HepG2 (cell line): ENCODE results near the gene TMEM134. TPM values are rescaled to one million over a fixed set of nuclear protein-coding genes. Genes with fewer than 3 reads are reported as not detected.

Experiments used
- BRCA1 ChIP-seq: sonication (generic); formaldehyde crosslinking; IDR thresholded peaks from 2 replicates; pipeline ENCODE4 v1.4.0; 2020; ENCODE audit warnings: missing genetic modification reagents
- DR1 ChIP-seq: sonication (generic); formaldehyde crosslinking; IDR thresholded peaks from 2 replicates; pipeline ENCODE4 v1.8.0; 2021; ENCODE audit warnings: mild to moderate bottlenecking, missing genetic modification reagents, inconsistent platforms
- ETV5 ChIP-seq: IDR thresholded peaks from 2 replicates; pipeline ENCODE4 v1.6.1; 2018; ENCODE audit warnings: missing biosample characterization, missing genetic modification reagents, inconsistent platforms, borderline replicate concordance
- FOXM1 ChIP-seq: sonication (generic); formaldehyde crosslinking; IDR thresholded peaks from 2 replicates; pipeline ENCODE4 v1.5.0; 2020; ENCODE audit warnings: missing genetic modification reagents
- GFI1 ChIP-seq: sonication (generic); formaldehyde crosslinking; IDR thresholded peaks from 2 replicates; pipeline ENCODE4 v1.5.0; 2020; ENCODE audit warnings: missing genetic modification reagents, mild to moderate bottlenecking, borderline replicate concordance
- IKZF5 ChIP-seq: IDR thresholded peaks from 2 replicates; pipeline ENCODE4 v1.6.1; 2018; ENCODE audit warnings: missing genetic modification reagents, mild to moderate bottlenecking, missing compliant biosample characterization
- NPAS2 ChIP-seq: sonication (generic); formaldehyde crosslinking; IDR thresholded peaks from 2 replicates; pipeline ENCODE4 v1.8.0; 2022; ENCODE audit warnings: mild to moderate bottlenecking, missing genetic modification reagents, borderline replicate concordance
- TAF15 ChIP-seq: fragments of 200-400 bp; formaldehyde crosslinking; IDR thresholded peaks from one replicate; pipeline ENCODE4 v1.6.1; 2018; ENCODE audit warnings: mild to moderate bottlenecking, low read depth, low read length; ENCODE audit not compliant: poor library complexity, severe bottlenecking
- TBX2 ChIP-seq: sonication (generic); formaldehyde crosslinking; IDR thresholded peaks from 2 replicates; pipeline ENCODE4 v1.5.0; 2020; ENCODE audit warnings: missing genetic modification reagents, mild to moderate bottlenecking, borderline replicate concordance
- THAP7 ChIP-seq: sonication (generic); formaldehyde crosslinking; IDR thresholded peaks from 2 replicates; pipeline ENCODE4 v1.8.1; 2023; ENCODE audit warnings: mild to moderate bottlenecking, missing genetic modification reagents
- TIGD3 ChIP-seq: sonication (generic); formaldehyde crosslinking; IDR thresholded peaks from 2 replicates; pipeline ENCODE4 v1.5.1; 2020; ENCODE audit warnings: mild to moderate bottlenecking, missing genetic modification reagents, borderline replicate concordance
- ZBTB42 ChIP-seq: sonication (generic); formaldehyde crosslinking; IDR thresholded peaks from 2 replicates; pipeline ENCODE4 v1.5.0; 2020; ENCODE audit warnings: mild to moderate bottlenecking, missing genetic modification reagents
- ZMYM3 ChIP-seq: sonication (generic); formaldehyde crosslinking; IDR thresholded peaks from 2 replicates; pipeline ENCODE4 v1.5.1; 2020; ENCODE audit warnings: mild to moderate bottlenecking, missing genetic modification reagents
- ZNF20 ChIP-seq: sonication (generic); formaldehyde crosslinking; IDR thresholded peaks from 2 replicates; pipeline ENCODE4 v1.4.0; 2020; ENCODE audit warnings: mild to moderate bottlenecking, moderate library complexity, missing genetic modification reagents
- ZNF225 ChIP-seq: sonication (generic); formaldehyde crosslinking; IDR thresholded peaks from 2 replicates; pipeline ENCODE4 v1.4.0; 2020; ENCODE audit warnings: mild to moderate bottlenecking, missing genetic modification reagents
- ZNF326 ChIP-seq: sonication (generic); formaldehyde crosslinking; IDR thresholded peaks from 2 replicates; pipeline ENCODE4 v1.4.0; 2020; ENCODE audit warnings: missing genetic modification reagents, borderline replicate concordance
- ZNF383 ChIP-seq: sonication (generic); formaldehyde crosslinking; IDR thresholded peaks from 2 replicates; pipeline ENCODE4 v1.4.0; 2020; ENCODE audit warnings: missing genetic modification reagents, mild to moderate bottlenecking, borderline replicate concordance
- ZNF512B ChIP-seq: sonication (generic); formaldehyde crosslinking; IDR thresholded peaks from 2 replicates; pipeline ENCODE4 v1.5.1; 2020; ENCODE audit warnings: missing genetic modification reagents, mild to moderate bottlenecking, borderline replicate concordance
- ZNF567 ChIP-seq: sonication (generic); formaldehyde crosslinking; IDR thresholded peaks from 2 replicates; pipeline ENCODE4 v1.8.1; 2023; ENCODE audit warnings: mild to moderate bottlenecking, missing genetic modification reagents, borderline replicate concordance
- ZNF652 ChIP-seq: IDR thresholded peaks from 2 replicates; pipeline ENCODE4 v1.6.1; 2016; ENCODE audit warnings: low read depth, borderline replicate concordance
- ZNF772 ChIP-seq: sonication (generic); formaldehyde crosslinking; IDR thresholded peaks from 2 replicates; pipeline ENCODE4 v1.5.0; 2020; ENCODE audit warnings: mild to moderate bottlenecking, missing genetic modification reagents
- ZNF883 ChIP-seq: sonication (generic); formaldehyde crosslinking; IDR thresholded peaks from 2 replicates; pipeline ENCODE4 v1.5.1; 2020; ENCODE audit warnings: mild to moderate bottlenecking, missing genetic modification reagents; ENCODE audit errors: not compliant biosample characterization
- polyA plus RNA-seq, 8 experiments: library from polyadenylated mRNA; depleted of rRNA in 3 of 8; stranded (reverse) in 7 of 8; unstranded in 1 of 8; fragments of >200 nt; fragmentation: Illumina TruSeq in 4 of 8; extraction: Trizol in 4 of 8; gene quantifications; 2 replicates each; pipeline versions ENCODE4 v1.2.1 to v1.2.3, GENCODE V29; 2011 to 2016; ENCODE audit warnings: low read depth in 4 of 8, missing spikeins in 1 of 8, mixed read lengths in 1 of 8; ENCODE audit not compliant: insufficient read depth in 1 of 8
- total RNA-seq, 5 experiments: library from RNA; depleted of rRNA; stranded (reverse); fragments of >200 nt; fragmentation: Illumina TruSeq; extraction: Trizol; gene quantifications; 2 replicates each; pipeline ENCODE4 v1.2.3, GENCODE V29; 2016; ENCODE audit warnings: low read depth in 1 of 5

TMEM134 gene
- total and polyA plus RNA-seq, 2 of the 13 experiments (the other 11 are each of a cell fraction or from before 2014, with no cell fraction given): 6.9 to 26.9 TPM

GRCh38 chr11:67482827-67483798 lies 14.1 kb upstream of the TMEM134 start, which contains the start of gene AIP (continued):
- TF ChIP-seq ZNF883 (CRISPR knock-in tag) (peak; percentile 100), THAP7 (CRISPR knock-in tag) (peak; percentile 97), BRCA1 (peak; percentile 94; the same call in 1 of the 2 replicates), ZNF326 (CRISPR knock-in tag) (no peak), ZNF225 (peak; percentile 94; the same call in 1 of the 2 replicates), ZMYM3 (CRISPR knock-in tag) (0 out of 2 replicates have a peak, but pooled peaks have one; percentile 36), FOXM1 (CRISPR knock-in tag) (0 out of 2 replicates have a peak, but pooled peaks have one; percentile 72), IKZF5 (CRISPR knock-in tag) (peak; percentile 97), ZNF512B (CRISPR knock-in tag) (no peak), DR1 (CRISPR knock-in tag) (peak; percentile 73), ZNF383 (CRISPR knock-in tag) (no peak), ZNF652 (CRISPR knock-in tag) (peak; percentile 46), ZBTB42 (CRISPR knock-in tag) (peak; percentile 88; the same call in 1 of the 2 replicates), TAF15 (no peak), ETV5 (CRISPR knock-in tag) (peak; percentile 86), GFI1 (CRISPR knock-in tag) (peak; percentile 89; the same call in 1 of the 2 replicates), TIGD3 (CRISPR knock-in tag) (peak; percentile 92; the same call in 1 of the 2 replicates), ZNF567 (CRISPR knock-in tag) (peak; percentile 95; the same call in 1 of the 2 replicates), ZNF772 (CRISPR knock-in tag) (peak; percentile 96), ZNF20 (0 out of 2 replicates have a peak, but pooled peaks have one; percentile 41), TBX2 (CRISPR knock-in tag) (peak; percentile 94), NPAS2 (CRISPR knock-in tag) (no peak)
